Liver (tissue), 9 donors: ENCODE data around the gene CHAC2. TPM values are rescaled to one million over a fixed set of nuclear protein-coding genes. Genes with fewer than 3 reads are reported as not detected.

Experiments
- DNase-seq: peaks from one replicate; pipeline ENCODE4 v3.0.0-alpha.2; 2017; ENCODE audit warnings: low spot score
- H3K27ac ChIP-seq, 2 donors: one replicate each; pipeline ENCODE4 v1.7.0; 2013; ENCODE audit warnings: inconsistent platforms in 2 of 2, low read length in 2 of 2, control low read depth in 1 of 2, low read depth in 1 of 2, mild to moderate bottlenecking in 1 of 2
- H3K27me3 ChIP-seq, 4 donors: one replicate each; pipeline versions ENCODE4 v1.6.1 to v1.7.0; 2013; ENCODE audit warnings: low read length in 3 of 4, inconsistent platforms in 1 of 4, mild to moderate bottlenecking in 1 of 4, moderate library complexity in 1 of 4; ENCODE audit not compliant: control insufficient read depth in 4 of 4, insufficient read depth in 4 of 4
- H3K36me3 ChIP-seq, 4 donors: one replicate each; pipeline versions ENCODE4 v1.6.1 to v1.7.0; 2013; ENCODE audit warnings: low read length in 3 of 4, mild to moderate bottlenecking in 3 of 4, low read depth in 1 of 4, moderate library complexity in 1 of 4; ENCODE audit not compliant: control insufficient read depth in 4 of 4, insufficient read depth in 3 of 4
- H3K4me1 ChIP-seq, 4 donors: one replicate each; pipeline versions ENCODE4 v1.6.1 to v1.7.0; 2013; ENCODE audit warnings: low read length in 3 of 4, mild to moderate bottlenecking in 3 of 4, moderate library complexity in 1 of 4; ENCODE audit not compliant: control insufficient read depth in 4 of 4, insufficient read depth in 4 of 4
- H3K4me3 ChIP-seq, 3 donors: one replicate each; pipeline versions ENCODE4 v1.6.1 to v1.7.0; 2013; ENCODE audit warnings: low read length in 3 of 3, control low read depth in 1 of 3, low read depth in 1 of 3, mild to moderate bottlenecking in 1 of 3
- H3K9ac ChIP-seq, 2 donors: one replicate each; pipeline ENCODE4 v1.7.0; 2013; ENCODE audit warnings: low read length in 2 of 2, mild to moderate bottlenecking in 2 of 2, moderate library complexity in 2 of 2, control low read depth in 1 of 2, low read depth in 1 of 2
- H3K9me3 ChIP-seq, 4 donors: one replicate each; pipeline versions ENCODE4 v1.6.1 to v1.7.0; 2013; ENCODE audit warnings: low read length in 3 of 4; ENCODE audit not compliant: control insufficient read depth in 4 of 4
- ATF3 ChIP-seq: IDR thresholded peaks from 2 replicates; pipeline ENCODE4 v1.6.1; 2016; ENCODE audit warnings: antibody characterized with exemption
- CTCF ChIP-seq: fragments of 150-350 bp; IDR thresholded peaks from 2 replicates; pipeline ENCODE4 v1.5.1; 2017; ENCODE audit warnings: improper control_type of control experiment, low read depth, low read length; ENCODE audit not compliant: missing input control
- EGR1 ChIP-seq, 2 donors: IDR thresholded peaks; 2 replicates each; pipeline ENCODE4 v1.6.1; 2016 to 2018; ENCODE audit warnings: antibody characterized with exemption in 2 of 2, low read depth in 2 of 2
- FOXA1 ChIP-seq: IDR thresholded peaks from 2 replicates; pipeline ENCODE4 v1.6.1; 2016; ENCODE audit warnings: antibody characterized with exemption
- FOXA2 ChIP-seq: IDR thresholded peaks from 2 replicates; pipeline ENCODE4 v1.6.1; 2016; ENCODE audit warnings: antibody characterized with exemption
- GABPA ChIP-seq, 2 donors: IDR thresholded peaks in 1 of 2; conservative IDR thresholded peaks in 1 of 2; 2 replicates each; pipeline ENCODE4 v1.6.1; 2016; ENCODE audit warnings: antibody characterized with exemption in 2 of 2, mild to moderate bottlenecking in 1 of 2, moderate library complexity in 1 of 2
- HNF4A ChIP-seq, 2 donors: conservative IDR thresholded peaks; 2 replicates each; pipeline ENCODE4 v1.6.1; 2016; ENCODE audit warnings: antibody characterized with exemption in 2 of 2, mild to moderate bottlenecking in 2 of 2
- HNF4G ChIP-seq: IDR thresholded peaks from 2 replicates; pipeline ENCODE4 v1.6.1; 2016; ENCODE audit warnings: antibody characterized with exemption
- JUND ChIP-seq, 2 donors: IDR thresholded peaks; 2 replicates each; pipeline ENCODE4 v1.6.1; 2016; ENCODE audit warnings: antibody characterized with exemption in 2 of 2
- MAX ChIP-seq: IDR thresholded peaks from 2 replicates; pipeline ENCODE4 v1.6.1; 2016; ENCODE audit warnings: antibody characterized with exemption
- NR2F2 ChIP-seq: IDR thresholded peaks from 2 replicates; pipeline ENCODE4 v1.6.1; 2016; ENCODE audit warnings: antibody characterized with exemption
- RAD21 ChIP-seq, 2 donors: IDR thresholded peaks; 2 replicates each; pipeline ENCODE4 v1.6.1; 2016; ENCODE audit warnings: antibody characterized with exemption in 2 of 2, mild to moderate bottlenecking in 2 of 2
- REST ChIP-seq: IDR thresholded peaks from 2 replicates; pipeline ENCODE4 v1.6.1; 2016; ENCODE audit warnings: antibody characterized with exemption, mild to moderate bottlenecking
- RXRA ChIP-seq, 2 donors: IDR thresholded peaks; 2 replicates each; pipeline ENCODE4 v1.6.1; 2017 to 2018; ENCODE audit warnings: antibody characterized with exemption in 2 of 2, mild to moderate bottlenecking in 1 of 2
- SP1 ChIP-seq: IDR thresholded peaks from 2 replicates; pipeline ENCODE4 v1.6.1; 2018; ENCODE audit warnings: antibody characterized with exemption, mild to moderate bottlenecking
- TAF1 ChIP-seq: conservative IDR thresholded peaks from 2 replicates; pipeline ENCODE4 v1.6.1; 2016; ENCODE audit warnings: antibody characterized with exemption, mild to moderate bottlenecking
- YY1 ChIP-seq: IDR thresholded peaks from 2 replicates; pipeline ENCODE4 v1.6.1; 2016; ENCODE audit warnings: antibody characterized with exemption, mild to moderate bottlenecking
- ZBTB33 ChIP-seq: IDR thresholded peaks from 2 replicates; pipeline ENCODE4 v1.6.1; 2016; ENCODE audit warnings: antibody characterized with exemption
- WGBS: extraction: QIAGEN DNeasy Blood & Tissue Kit; methylation state at CpG from one replicate; pipeline ENCODE4 v1.1.7; 2013; 5-methylcytosine and 5-hydroxymethylcytosine counted together
- polyA plus RNA-seq, 2 donors: library from polyadenylated mRNA; stranded (reverse) in 1 of 2; unstranded in 1 of 2; fragments of 200-250 nt in 1 of 2; fragments of >200 nt in 1 of 2; fragmentation: Nextera tagmentation in 1 of 2; extraction: Ambion mirVana in 1 of 2; gene quantifications; one replicate each; pipeline versions ENCODE4 v1.2.1 to v1.2.3, GENCODE V29; 2013 to 2015
- total RNA-seq, 2 donors: library from RNA; depleted of rRNA; stranded (reverse); fragments of >200 nt; gene quantifications; one replicate each; pipeline ENCODE4 v1.2.3, GENCODE V29; 2014
- donor health status: healthy.
- donor health status: healthy.
- donor health status: healthy.
- donor health status: healthy.
- donor health status: healthy.

CHAC2 gene
- total and polyA plus RNA-seq, 4 donors = 2.6 to 7.0 (median 4.3) TPM

GRCh38 chr2:53769318-53769945 is 1.8 kb downstream of the CHAC2 start:
- Histone ChIP-seq H3K36me3 (no peaks in the 10 kb centered on the region), H3K4me3 (no peak overlapping the region), H3K27ac (no peak overlapping the region), H3K27me3 (no peaks in the 10 kb centered on the region), H3K9ac (no peak overlapping the region), H3K9me3 (no peaks in the 10 kb centered on the region), H3K4me1 (peaks cover 0 to 8% (median 4%) of the 10 kb centered on the region in 4 donors)
- TF ChIP-seq JUND (IDR thresholded peaks at IDR 0.05) (no peak), REST (no peak), ATF3 (no peak), ZBTB33 (no peak), CTCF (no peak), GABPA (IDR thresholded peaks at IDR 0.05 in 1 of 2, conservative IDR thresholded peaks at IDR 0.05 in 1 of 2) (no peak), MAX (no peak), EGR1 (IDR thresholded peaks at IDR 0.05; ENCODE audit: low read depth in 2 of 2) (no peak), HNF4G (no peak), FOXA2 (no peak), HNF4A (conservative IDR thresholded peaks at IDR 0.05) (no peak), NR2F2 (no peak), RAD21 (IDR thresholded peaks at IDR 0.05) (no peak), RXRA (IDR thresholded peaks at IDR 0.05) (no peak), SP1 (no peak), FOXA1 (no peak), YY1 (no peak), TAF1 (no peak)
- no peak for DNase-seq
- 96% methylated on average over 15 of the region's 15 CpGs for WGBS
